Upper lobe of right lung (tissue), 1 donor: ENCODE measurements around the gene MAPK8IP1. TPM values are rescaled to one million over a fixed set of nuclear protein-coding genes. Genes with fewer than 3 reads are reported as not detected.

Source experiments
- ATAC-seq: fragments of 200-7000 bp; cut with Tn5 transposase; one replicate; pipeline ENCODE4 v1.9.1; 2020; ENCODE audit warnings: mild to moderate bottlenecking, moderate library complexity
- DNase-seq: peaks from one replicate; pipeline ENCODE4 v3.0.0-alpha.2; 2020
- H3K27ac ChIP-seq: fragments of 200-600 bp; one replicate; pipeline ENCODE4 v1.8.0; 2022
- H3K27me3 ChIP-seq: fragments of 200-600 bp; one replicate; pipeline ENCODE4 v1.8.0; 2022; ENCODE audit warnings: mild to moderate bottlenecking
- H3K36me3 ChIP-seq: fragments of 200-600 bp; one replicate; pipeline ENCODE4 v1.8.0; 2022
- H3K4me1 ChIP-seq: fragments of 200-600 bp; one replicate; pipeline ENCODE4 v1.8.0; 2022
- H3K4me3 ChIP-seq: fragments of 200-600 bp; one replicate; pipeline ENCODE4 v1.8.0; 2022; ENCODE audit warnings: mild to moderate bottlenecking
- H3K9me3 ChIP-seq: fragments of 200-600 bp; one replicate; pipeline ENCODE4 v1.8.0; 2022
- intact Hi-C: fragments of 100-400 bp; cut with DNase I; formaldehyde crosslinking; loops from one replicate; pipeline ENCODE4 v1.11.0; 2022
- total RNA-seq: library from RNA; stranded (reverse); fragmentation: NEBNext Ultra II Directional; extraction: Animal tissue kit (Norgen Biotek cat#: 25700); gene quantifications from one replicate; pipeline ENCODE4 v1.2.1, GENCODE V29; 2021
- TF ChIP-seq, protein P1 (sequence below): fragments of 200-600 bp; IDR thresholded peaks from one replicate; pipeline ENCODE4 v1.8.0; 2022; ENCODE audit warnings: antibody characterized with exemption
- donor health status: DM: no; HTN: yes; CAD: no; lungs with severe emphysema.

The MAPK8IP1 gene
- total RNA-seq, 1 donor from 2014 or later = 6.4 TPM

GRCh38 chr11:45917286-45917622 lies 31.8 kb downstream of the MAPK8IP1 start:
- Histone ChIP-seq H3K4me1 (peaks cover 19% of the 10 kb centered on the region), H3K36me3 (peaks cover 38% of the 10 kb centered on the region), H3K27ac (peak overlapping the region; percentile 82), H3K9me3 (no peaks in the 10 kb centered on the region), H3K4me3 (peak overlapping the region; percentile 60), H3K27me3 (peaks cover 8% of the 10 kb centered on the region)
- intact Hi-C loops = no loop called here
- ATAC-seq (no peak), DNase-seq (no peak)
- TF ChIP-seq, protein P1, sequence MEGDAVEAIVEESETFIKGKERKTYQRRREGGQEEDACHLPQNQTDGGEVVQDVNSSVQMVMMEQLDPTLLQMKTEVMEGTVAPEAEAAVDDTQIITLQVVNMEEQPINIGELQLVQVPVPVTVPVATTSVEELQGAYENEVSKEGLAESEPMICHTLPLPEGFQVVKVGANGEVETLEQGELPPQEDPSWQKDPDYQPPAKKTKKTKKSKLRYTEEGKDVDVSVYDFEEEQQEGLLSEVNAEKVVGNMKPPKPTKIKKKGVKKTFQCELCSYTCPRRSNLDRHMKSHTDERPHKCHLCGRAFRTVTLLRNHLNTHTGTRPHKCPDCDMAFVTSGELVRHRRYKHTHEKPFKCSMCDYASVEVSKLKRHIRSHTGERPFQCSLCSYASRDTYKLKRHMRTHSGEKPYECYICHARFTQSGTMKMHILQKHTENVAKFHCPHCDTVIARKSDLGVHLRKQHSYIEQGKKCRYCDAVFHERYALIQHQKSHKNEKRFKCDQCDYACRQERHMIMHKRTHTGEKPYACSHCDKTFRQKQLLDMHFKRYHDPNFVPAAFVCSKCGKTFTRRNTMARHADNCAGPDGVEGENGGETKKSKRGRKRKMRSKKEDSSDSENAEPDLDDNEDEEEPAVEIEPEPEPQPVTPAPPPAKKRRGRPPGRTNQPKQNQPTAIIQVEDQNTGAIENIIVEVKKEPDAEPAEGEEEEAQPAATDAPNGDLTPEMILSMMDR = no peak

DNA sequence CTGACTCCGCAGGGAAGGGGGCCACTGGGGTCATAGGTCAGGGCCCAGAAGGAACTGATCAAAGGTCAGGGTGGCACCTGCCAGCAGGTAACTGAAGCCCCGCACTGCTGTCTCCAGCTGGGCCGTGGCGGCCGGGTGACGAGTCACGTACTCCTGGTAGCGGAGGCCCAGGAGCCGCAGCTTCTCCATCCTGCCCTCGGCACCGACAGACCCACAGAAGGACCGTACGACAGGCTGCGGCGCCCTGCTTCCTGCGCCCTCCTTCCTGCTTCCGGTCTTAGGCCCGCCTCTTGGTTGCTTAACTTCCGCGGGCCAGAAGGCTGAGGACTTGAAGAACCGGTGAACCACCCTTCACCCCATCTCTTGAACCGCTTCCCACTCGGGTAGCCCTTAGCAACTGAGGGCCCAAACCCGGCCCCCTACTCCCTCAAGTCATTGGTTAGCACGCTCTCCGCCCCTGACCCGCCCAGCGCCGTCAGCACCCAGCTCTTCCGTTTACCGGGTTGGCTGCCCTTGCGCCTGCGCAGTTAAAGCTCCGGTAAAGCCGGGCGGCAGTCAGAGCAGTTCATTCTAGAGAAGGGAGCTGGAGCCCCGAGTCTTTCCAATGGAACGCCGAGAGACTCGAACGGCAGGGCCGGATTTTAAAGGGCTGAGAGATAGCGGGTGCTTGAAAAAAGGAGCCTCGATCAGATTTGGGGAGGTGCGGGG lies 32.3 kb downstream of the MAPK8IP1 start, which contains the start of gene PEX16:
Gene PEX16, minus strand, starts transcription at position 255 of the 708 bp plus-strand sequence. Its CDS starts 66 bp downstream, at position 189.
- TF ChIP-seq, protein P1 = no peak
- Histone ChIP-seq H3K4me1 (peaks cover 20% of the 10 kb centered on the region), H3K36me3 (peaks cover 33% of the 10 kb centered on the region), H3K9me3 (no peaks in the 10 kb centered on the region), H3K27me3 (peaks cover 12% of the 10 kb centered on the region), H3K4me3 (peak within 1 kb of the TSS; percentile 60), H3K27ac (peak within 1 kb of the TSS; percentile 82)
- peak; percentile 87 for ATAC-seq
- DNase-seq = peak; percentile 99
- intact Hi-C loops = no loop called here

DNA sequence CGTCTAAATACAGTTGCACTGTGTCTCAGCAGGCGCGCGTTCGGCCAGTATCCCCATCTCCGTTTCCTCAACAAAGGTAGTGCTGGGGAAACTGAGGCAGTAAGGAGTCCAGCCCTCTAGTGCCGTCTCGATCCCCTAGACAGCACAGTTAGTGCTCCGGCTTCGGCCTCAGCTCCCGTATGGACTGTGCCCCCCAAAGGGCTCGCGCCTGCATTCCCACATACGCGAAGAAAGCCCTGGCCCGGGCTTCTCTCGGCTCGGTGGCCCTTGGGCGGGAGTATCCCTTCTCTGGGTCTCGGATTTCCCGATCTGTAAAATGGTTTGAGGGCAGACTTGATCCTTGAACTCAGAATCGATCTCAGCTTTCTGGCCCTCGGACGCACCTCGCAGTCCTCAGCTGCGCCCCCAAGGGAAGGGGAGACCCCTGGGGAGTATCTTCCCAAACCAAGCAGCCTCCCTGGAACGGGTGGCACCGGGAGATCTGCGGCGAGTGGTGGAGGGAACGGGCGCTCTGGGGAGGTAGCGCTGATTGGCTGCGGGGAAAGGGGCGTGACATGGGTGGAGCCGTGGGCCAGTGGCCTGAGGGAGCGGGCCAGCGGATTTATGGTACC lies 33.0 kb downstream of the MAPK8IP1 start:
- DNase-seq = peak; percentile 92
- Histone ChIP-seq H3K27ac (peak overlapping the region; percentile 82), H3K36me3 (peaks cover 26% of the 10 kb centered on the region), H3K27me3 (peaks cover 19% of the 10 kb centered on the region), H3K4me3 (peak overlapping the region; percentile 60), H3K9me3 (no peaks in the 10 kb centered on the region), H3K4me1 (peaks cover 20% of the 10 kb centered on the region)
- intact Hi-C loops = no loop called here
- TF ChIP-seq, protein P1 = no peak
- peak; percentile 68 for ATAC-seq

DNA sequence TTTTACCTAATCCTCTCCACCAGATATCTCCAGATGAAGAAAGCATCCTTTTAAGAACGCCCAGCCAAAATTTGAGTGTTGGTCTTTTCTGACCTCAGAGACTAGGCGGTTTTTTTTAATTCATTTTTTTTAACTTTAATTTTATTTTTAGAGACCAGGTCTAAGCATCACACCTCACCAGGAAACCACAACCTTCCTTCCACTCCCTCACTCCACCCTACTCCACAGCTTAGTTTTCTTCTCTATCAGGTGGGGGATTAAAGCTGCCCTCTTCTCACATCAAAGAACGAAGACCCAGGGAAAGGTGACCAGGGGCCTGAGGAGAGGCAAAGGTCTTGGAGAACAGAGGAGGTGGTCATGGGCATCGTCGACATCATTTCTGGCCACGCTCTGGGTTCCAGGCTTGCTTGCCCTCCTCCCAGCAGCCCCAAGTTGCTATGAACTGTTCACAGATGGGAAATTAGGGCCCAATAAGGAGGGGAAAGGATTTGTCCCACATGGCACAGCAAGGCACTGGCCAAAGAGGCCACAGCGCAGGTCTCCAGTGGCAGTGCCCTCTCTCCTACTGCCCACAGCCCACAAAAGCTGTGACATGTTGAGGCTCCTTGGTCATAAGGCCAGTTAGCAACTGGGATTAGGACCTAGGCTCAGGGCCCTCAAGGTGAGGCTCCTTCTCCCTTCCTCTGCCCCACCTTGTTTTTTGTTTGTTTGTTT lies 33.7 kb downstream of the MAPK8IP1 start:
- Histone ChIP-seq H3K9me3 (no peaks in the 10 kb centered on the region), H3K4me1 (peaks cover 20% of the 10 kb centered on the region), H3K27me3 (peaks cover 19% of the 10 kb centered on the region), H3K36me3 (peaks cover 20% of the 10 kb centered on the region), H3K27ac (peak overlapping the region; percentile 82), H3K4me3 (peak overlapping the region; percentile 60)
- DNase-seq = peak; percentile 41
- intact Hi-C loops = no loop called here
- ATAC-seq = no peak
- TF ChIP-seq, protein P1 = no peak

DNA sequence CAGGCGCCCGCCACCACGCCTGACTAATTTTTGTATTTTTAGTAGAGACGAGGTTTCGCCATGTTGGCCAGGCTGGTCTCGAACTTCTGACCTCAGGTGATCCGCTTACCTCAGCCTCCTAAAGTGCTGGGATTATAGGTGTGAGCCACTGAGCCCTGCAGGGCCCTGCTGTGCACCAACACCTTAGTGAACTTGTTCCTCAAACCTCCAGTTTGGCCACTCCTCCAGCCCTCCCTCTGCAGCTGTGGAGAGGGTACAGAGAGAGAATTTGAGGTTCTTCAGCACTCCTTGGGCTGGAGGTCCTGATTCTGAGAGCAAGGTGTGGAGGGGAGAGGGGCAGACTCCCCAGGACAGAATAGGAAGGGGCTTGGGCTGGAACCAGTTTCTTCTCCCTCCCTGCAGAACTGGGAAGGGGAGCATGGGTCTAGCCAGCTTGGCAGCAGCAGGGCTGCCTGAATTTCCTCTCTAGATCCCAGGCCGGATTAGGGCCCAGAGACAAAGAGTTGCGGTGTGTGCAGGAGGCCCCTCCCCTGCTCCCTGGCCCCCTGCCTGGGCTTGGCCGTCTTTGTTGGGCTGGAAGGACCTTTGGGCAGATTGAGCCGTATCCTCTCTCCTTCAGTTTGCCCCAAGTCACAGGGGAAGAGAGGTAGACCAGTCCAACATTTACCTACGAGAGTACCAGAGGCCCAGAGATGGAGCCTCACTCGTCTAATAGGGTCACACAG lies 34.5 kb downstream of the MAPK8IP1 start:
- no peaks in the 10 kb centered on the region for H3K9me3 ChIP-seq
- peaks cover 19% of the 10 kb centered on the region for H3K27me3 ChIP-seq
- TF ChIP-seq, protein P1 = no peak
- no peak for ATAC-seq
- H3K27ac ChIP-seq = no peak overlapping the region
- intact Hi-C loops = no loop called here
- H3K36me3 ChIP-seq = peaks cover 11% of the 10 kb centered on the region
- peaks cover 20% of the 10 kb centered on the region for H3K4me1 ChIP-seq
- DNase-seq = peak; percentile 48
- H3K4me3 ChIP-seq = no peak overlapping the region
